OCI-LY7 (cell line): Measurements from ENCODE around the gene ZNF74. TPM values are rescaled to one million over a fixed set of nuclear protein-coding genes. Genes with fewer than 3 reads are reported as not detected.

ENCODE experiments used
- BruUV-seq: library from RNA; stranded (reverse); fragments of 400-500 nt; replicated peaks from 2 replicates; lab custom pipeline; 2021; lab: Mats Ljungman, UMichigan
- CTCF ChIA-PET: fragments of 300-600 bp; sonication (Branson Sonifier 250); formaldehyde crosslinking; loops from one replicate; lab custom pipeline; 2022; ENCODE audit warnings: antibody characterized with exemption; ENCODE audit not compliant: unreplicated experiment; lab: Charles Lee
- POLR2A ChIA-PET: fragments of 300-600 bp; sonication (Branson Sonifier 250); formaldehyde crosslinking; loops from one replicate; lab custom pipeline; 2022; ENCODE audit warnings: antibody characterized with exemption; lab: Charles Lee
- DNase-seq: peaks from one replicate; pipeline ENCODE4 v3.0.0-alpha.2; 2015; ENCODE audit warnings: low spot score
- H2AFZ ChIP-seq: fragments of 200-600 bp; sonication (generic), shearing (Covaris generic); 2 replicates; pipeline ENCODE4 v1.6.1; 2014; ENCODE audit warnings: mild to moderate bottlenecking, antibody characterized with exemption, low read length, moderate library complexity
- H3K27ac ChIP-seq: fragments of 200-600 bp; sonication (generic); 2 replicates; pipeline ENCODE4 v1.5.1; 2014; ENCODE audit warnings: mixed run types, low read depth, mild to moderate bottlenecking, moderate library complexity, low read length, inconsistent platforms; ENCODE audit not compliant: poor library complexity, severe bottlenecking
- H3K36me3 ChIP-seq: fragments of 200-600 bp; sonication (generic); 2 replicates; pipeline ENCODE4 v1.6.1; 2014; ENCODE audit warnings: mild to moderate bottlenecking, antibody characterized with exemption, low read length, moderate library complexity, mixed read lengths; ENCODE audit not compliant: insufficient read depth
- H3K4me1 ChIP-seq: fragments of 200-600 bp; sonication (generic); 2 replicates; pipeline ENCODE4 v1.5.1; 2014; ENCODE audit warnings: mild to moderate bottlenecking, low read length; ENCODE audit not compliant: insufficient read depth, poor library complexity, severe bottlenecking
- H3K4me2 ChIP-seq: fragments of 200-600 bp; sonication (generic); 2 replicates; pipeline ENCODE4 v1.6.1; 2014; ENCODE audit warnings: mild to moderate bottlenecking, low read length
- H3K4me3 ChIP-seq: fragments of 200-600 bp; sonication (generic); 2 replicates; pipeline ENCODE4 v1.5.1; 2014; ENCODE audit warnings: mild to moderate bottlenecking, low read depth, low read length; ENCODE audit not compliant: poor library complexity, severe bottlenecking
- H3K79me2 ChIP-seq: fragments of 200-600 bp; sonication (generic); 2 replicates; pipeline ENCODE4 v1.6.1; 2016; ENCODE audit warnings: low read depth, mild to moderate bottlenecking, low read length, moderate library complexity, mixed read lengths; ENCODE audit not compliant: insufficient read depth
- H3K9me2 ChIP-seq: fragments of 200-600 bp; sonication (generic); 2 replicates; pipeline ENCODE4 v1.6.1; 2016; ENCODE audit warnings: mild to moderate bottlenecking, low read length, mixed read lengths; ENCODE audit not compliant: insufficient read depth
- H3K9me3 ChIP-seq: fragments of 200-600 bp; sonication (generic); 2 replicates; pipeline ENCODE4 v1.6.1; 2014; ENCODE audit warnings: mild to moderate bottlenecking, mixed run types, low read length, mixed read lengths
- H4K20me1 ChIP-seq: fragments of 200-600 bp; sonication (generic); 2 replicates; pipeline ENCODE4 v1.6.1; 2014; ENCODE audit warnings: mild to moderate bottlenecking, antibody characterized with exemption, low read length, moderate library complexity, mixed read lengths; ENCODE audit not compliant: insufficient read depth
- CTCF ChIP-seq: fragments of 200-600 bp; sonication (generic); conservative IDR thresholded peaks from 2 replicates; pipeline ENCODE4 v1.5.1; 2014; ENCODE audit warnings: mild to moderate bottlenecking, antibody characterized with exemption, low read length, moderate library complexity, mixed read lengths
- EZH2phosphoT487 ChIP-seq: fragments of 200-600 bp; sonication (generic); IDR thresholded peaks from 2 replicates; pipeline ENCODE4 v1.6.1; 2018; ENCODE audit warnings: low read depth, borderline replicate concordance, mild to moderate bottlenecking, mixed run types, antibody characterized with exemption, low read length, moderate library complexity, mixed read lengths
- intact Hi-C: fragments of 100-400 bp; cut with micrococcal nuclease; formaldehyde crosslinking; loops from one replicate; pipeline ENCODE4 v1.10.0; 2022; ENCODE audit not compliant: unreplicated experiment
- total RNA-seq, 2 experiments: library from RNA; depleted of rRNA in 1 of 2; stranded (reverse); fragments of >200 nt in 1 of 2; shearing (Covaris generic) in 1 of 2; gene quantifications; 2 replicates each; pipeline ENCODE4 v1.2.3, GENCODE V29; 2014 to 2022

ZNF74 gene
- total RNA-seq, 2 experiments from 2014 or later, result not detected

GRCh38 chr22:20430101-20430719, 36.3 kb downstream of the ZNF74 start:
- H3K4me3 ChIP-seq, result no peak overlapping the region

GRCh38 chr22:20430720-20431510, 37.0 kb downstream of the ZNF74 start:
- Histone ChIP-seq H3K4me1 (peaks cover 4% of the 10 kb centered on the region), H3K4me3 (no peak overlapping the region), H3K9me3 (no peaks in the 10 kb centered on the region), H3K79me2 (no peaks in the 10 kb centered on the region), H4K20me1 (no peaks in the 10 kb centered on the region), H3K9me2 (no peaks in the 10 kb centered on the region), H3K36me3 (no peaks in the 10 kb centered on the region), H3K27ac (no peak overlapping the region), H2AFZ (no peak overlapping the region), H3K4me2 (no peak overlapping the region)
- ChIA-PET POLR2A (interaction anchor here (0.6 kb wide), 1 partner anchor 78 kb away, joined by 4 read pairs; no protein-coding TSS in a partner anchor), CTCF (interaction anchor here (0.5 kb wide), 1 partner anchor 13 kb away, joined by 4 read pairs; no protein-coding TSS in a partner anchor)
- intact Hi-C loops, result no loop called here
- no TSS peak for BruUV-seq
- no peak for DNase-seq
- no peak for TF ChIP-seq EZH2phosphoT487
- TF ChIP-seq CTCF, result no peak

More at GRCh38 chr22:20430101-20430719, 36.3 kb downstream of the ZNF74 start:
- no peaks in the 10 kb centered on the region for H3K36me3 ChIP-seq
- H3K4me2 ChIP-seq, result no peak overlapping the region
- no peak overlapping the region for H3K27ac ChIP-seq
- ChIA-PET POLR2A (interaction anchor here (0.6 kb wide), 2 partner anchors 79 to 519 kb away, joined by 3 to 4 read pairs; no protein-coding TSS in a partner anchor), CTCF (interaction anchor here (0.5 kb wide), 1 partner anchor 12 kb away, joined by 4 read pairs; no protein-coding TSS in a partner anchor)
- no peaks in the 10 kb centered on the region for H3K79me2 ChIP-seq
- H3K9me2 ChIP-seq, result no peaks in the 10 kb centered on the region
- no peaks in the 10 kb centered on the region for H3K9me3 ChIP-seq
- no peaks in the 10 kb centered on the region for H4K20me1 ChIP-seq
- no peak overlapping the region for H2AFZ ChIP-seq
- DNase-seq, result no peak
- TF ChIP-seq CTCF (no peak), EZH2phosphoT487 (no peak)
- BruUV-seq, result no TSS peak
- intact Hi-C loops, result no loop called here
- peaks cover 4% of the 10 kb centered on the region for H3K4me1 ChIP-seq
